GM19372 (cell line): ENCODE data around the gene PPP4R1.
"Not testable (repeated sequence)": the region's sequence is repeated elsewhere in the genome, so short reads cannot be mapped to it uniquely, and the experiment has no call there.

ENCODE experiments used
- ATAC-seq: cut with Tn5 transposase; IDR thresholded peaks from one replicate; pipeline ENCODE4 v1.9.1; 2021; ENCODE audit warnings: mild to moderate bottlenecking, low read depth, moderate library complexity; ENCODE audit not compliant: unreplicated experiment

PPP4R1 gene

DNA sequence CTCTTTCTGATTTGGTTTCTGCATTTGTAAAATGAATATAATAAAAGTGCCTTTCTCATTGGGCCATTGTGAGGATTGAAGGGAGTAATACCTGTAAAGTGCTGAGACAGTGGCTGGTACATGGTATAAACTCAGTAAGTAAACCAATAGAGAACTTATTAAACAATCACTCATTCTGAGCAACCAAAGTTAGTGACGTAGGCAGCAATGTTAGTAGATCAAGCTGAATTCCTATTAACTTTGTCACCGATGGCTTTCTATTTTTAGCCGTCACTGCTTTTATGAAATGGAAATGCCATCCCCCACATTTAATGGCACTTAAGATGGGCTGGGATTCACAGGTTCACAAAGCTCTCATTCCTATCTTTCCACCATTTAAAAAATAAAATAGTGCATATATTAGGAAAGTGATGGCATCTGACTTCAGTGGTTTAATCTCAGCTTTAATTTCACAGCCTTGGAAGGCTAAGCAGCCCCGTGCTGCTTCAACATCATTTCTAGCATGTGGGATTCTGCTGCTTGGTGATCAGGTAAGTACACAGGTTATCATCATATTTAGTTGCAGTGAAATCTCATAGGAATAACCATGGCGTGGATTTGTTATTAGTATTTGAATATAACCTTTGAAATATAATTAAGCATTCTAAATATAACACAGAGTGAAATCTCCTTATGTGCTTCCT, 17.6 kb upstream of the PPP4R1 start:
- no peak for ATAC-seq

DNA sequence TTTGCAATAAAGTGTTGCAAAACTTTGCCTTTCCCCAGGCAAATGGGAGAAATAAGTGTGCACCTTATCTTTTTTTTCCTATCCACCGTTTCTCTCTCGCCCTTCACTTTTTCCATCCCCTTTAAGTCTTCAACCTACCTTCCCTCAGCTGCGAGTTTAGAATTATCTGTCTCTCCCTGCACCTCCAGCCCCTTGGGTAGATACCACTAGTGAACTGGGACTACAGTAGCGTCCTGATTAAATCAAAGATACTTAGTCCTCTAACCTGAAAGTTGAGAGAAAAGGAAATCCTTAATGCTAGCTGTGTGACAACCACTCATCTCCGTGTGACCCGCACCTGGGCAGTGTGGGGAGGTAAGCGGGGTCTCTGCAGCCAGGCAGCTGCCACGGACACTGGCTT, 16.1 kb upstream of the PPP4R1 start:
- no peak for ATAC-seq

DNA sequence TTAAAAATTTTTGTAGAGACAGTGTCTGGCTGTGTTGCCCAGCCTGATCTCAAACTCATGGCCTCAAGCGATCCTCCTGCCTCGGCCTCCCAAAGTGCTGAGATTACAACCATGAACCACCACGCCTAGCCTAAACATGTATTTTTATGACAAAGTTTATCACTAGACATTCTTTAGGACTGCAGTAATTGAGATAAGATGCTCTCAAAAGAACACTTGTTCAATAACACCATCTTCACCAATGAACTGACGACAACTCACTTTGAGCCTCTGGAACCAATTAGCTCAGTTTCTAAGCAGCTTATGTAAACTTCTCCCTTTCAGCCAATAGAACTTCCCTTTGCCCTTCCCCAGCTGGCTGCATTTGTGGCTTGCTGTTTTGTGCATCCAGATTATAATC, 15.3 kb upstream of the PPP4R1 start:
- no peak for ATAC-seq

DNA sequence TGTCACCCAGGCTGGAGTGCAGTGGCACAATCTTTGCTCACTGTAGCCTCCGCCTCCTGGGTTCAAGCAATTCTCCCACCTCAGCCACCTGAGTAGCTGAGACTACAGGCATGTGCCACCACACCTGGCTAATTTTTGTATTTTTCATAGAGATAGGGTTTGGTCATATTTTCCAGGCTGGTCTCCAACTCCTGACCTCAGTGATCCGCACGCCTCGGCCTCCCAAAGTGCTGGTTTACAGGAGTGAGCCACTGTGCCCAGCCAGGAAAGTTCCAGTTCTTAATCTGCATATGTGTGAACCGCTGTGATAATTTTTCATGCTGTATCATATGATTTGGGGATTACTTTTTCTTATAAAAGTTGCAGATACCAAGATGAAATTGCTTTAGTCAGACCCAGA, 14.6 kb upstream of the PPP4R1 start:
- ATAC-seq: no peak

DNA sequence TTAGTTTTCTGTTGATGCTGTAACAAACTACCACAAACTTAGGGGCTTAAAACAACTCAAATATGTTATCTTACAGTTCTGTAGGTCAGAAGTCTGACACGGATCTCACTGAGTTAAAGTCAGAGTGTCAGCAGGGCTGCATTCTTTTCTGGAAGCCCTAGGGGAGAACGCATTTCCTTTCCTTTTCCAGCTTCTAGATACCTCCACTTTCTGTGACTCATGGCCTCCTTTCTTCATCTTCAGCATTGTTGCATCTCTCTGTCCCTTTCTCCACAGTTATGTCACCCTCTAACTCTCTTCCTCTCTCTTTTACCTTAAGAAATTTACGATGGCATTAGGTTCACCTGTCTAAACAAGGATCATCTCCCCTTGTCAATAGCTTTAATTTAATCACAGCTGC, 13.3 kb upstream of the PPP4R1 start:
- no peak for ATAC-seq

DNA sequence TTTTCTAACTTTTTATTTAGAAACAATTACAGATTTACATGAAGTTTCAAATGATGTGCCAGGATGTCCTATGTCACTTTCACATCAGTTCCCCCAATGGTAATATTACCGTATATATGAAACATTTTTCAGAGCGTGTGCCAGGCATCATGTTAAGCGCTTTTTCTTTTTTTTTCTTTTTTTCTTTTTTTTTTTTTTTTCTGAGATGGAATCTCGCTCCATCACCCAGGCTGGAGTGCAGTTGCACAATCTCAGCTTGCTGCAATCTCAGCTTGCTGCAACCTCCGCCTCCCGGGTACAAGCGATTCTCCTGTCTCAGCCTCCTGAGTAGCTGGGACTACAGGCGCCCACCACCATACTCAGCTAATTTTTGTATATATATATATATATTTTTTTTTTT, 5.6 kb upstream of the PPP4R1 start:
- ATAC-seq: no peak

DNA sequence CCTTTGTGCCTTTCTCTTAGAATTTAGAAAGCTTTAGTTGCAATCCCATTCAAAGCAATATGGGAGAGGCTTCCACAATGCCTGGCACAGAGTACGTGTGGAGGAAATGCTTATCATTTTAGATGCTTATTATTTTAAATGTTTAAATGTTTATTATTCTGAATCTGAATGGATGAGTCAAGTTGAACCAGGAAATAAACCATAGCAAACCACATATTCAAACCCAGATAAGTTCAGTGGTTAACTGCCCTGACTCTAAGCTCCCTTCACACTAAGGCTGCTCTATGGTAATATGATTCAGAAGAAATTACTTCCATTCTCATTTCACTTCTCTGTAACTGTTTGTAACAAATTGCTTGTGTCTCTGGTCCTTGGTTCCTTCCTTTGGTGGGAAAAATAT, 5.2 kb upstream of the PPP4R1 start:
- ATAC-seq: no peak

DNA sequence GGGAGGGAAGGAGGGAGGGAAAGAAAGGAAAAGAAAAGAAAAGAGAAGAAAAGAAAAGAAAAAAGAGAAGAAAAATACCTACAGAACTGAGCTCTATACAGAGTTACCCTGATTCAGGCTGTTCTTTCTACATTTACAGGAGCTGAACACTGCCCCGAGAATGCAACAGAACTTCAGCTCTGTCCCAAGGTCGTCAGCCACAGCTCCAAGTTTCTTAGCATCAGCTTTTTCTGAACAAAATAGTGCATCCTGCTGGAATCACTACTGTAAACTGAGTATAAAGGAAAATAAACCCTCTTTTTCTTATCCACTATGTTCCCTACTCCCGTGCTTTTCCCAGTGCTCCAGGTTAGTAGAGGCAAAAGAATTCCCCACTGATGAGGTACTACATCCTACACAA, 4.7 kb upstream of the PPP4R1 start:
- no peak for ATAC-seq

DNA sequence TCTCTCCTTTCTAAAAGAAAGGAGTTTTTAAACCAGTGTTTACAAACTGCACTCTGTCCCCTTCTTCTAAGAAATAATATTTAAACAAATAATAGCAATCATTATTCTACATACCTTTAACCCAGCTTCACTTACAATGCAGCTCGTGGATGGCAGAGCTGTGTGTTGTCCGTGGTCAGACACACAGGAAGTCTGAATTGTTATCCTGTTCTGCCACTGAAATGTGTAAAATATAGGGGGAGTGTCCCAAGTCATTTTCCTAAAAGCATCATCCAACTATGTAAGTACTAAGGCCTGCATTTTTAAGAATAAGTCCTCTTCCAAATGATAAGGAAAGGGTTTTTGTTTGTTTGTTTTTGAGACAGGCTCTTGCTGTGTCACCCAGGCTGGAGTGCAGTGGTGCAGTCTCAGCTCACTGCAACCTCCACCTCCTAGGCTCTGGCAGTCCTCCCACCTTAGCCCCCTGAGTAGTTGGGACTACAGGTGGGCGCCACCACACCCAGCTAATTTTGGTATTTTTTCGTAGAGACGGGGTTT, 2.7 kb upstream of the PPP4R1 start:
- no peak for ATAC-seq

DNA sequence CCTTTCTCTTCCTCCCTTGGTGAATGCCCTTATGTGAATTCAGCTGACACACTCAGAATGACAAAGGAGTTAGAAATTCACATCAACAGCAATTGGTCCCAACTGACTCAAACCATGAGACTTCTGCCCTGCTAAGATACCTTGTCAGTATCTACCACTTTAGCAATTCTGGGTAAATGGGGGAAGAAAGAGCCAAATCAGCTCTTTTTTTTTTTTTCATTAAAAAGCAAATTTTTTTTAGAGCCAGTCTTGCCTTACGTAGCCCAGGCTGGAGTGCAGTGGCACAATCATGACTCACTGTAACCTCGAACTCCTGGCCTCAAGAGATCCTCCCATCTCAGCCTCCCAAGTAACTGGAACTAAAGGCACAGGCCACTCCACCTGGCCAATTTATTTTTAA, 1.7 kb upstream of the PPP4R1 start:
- ATAC-seq: no peak

DNA sequence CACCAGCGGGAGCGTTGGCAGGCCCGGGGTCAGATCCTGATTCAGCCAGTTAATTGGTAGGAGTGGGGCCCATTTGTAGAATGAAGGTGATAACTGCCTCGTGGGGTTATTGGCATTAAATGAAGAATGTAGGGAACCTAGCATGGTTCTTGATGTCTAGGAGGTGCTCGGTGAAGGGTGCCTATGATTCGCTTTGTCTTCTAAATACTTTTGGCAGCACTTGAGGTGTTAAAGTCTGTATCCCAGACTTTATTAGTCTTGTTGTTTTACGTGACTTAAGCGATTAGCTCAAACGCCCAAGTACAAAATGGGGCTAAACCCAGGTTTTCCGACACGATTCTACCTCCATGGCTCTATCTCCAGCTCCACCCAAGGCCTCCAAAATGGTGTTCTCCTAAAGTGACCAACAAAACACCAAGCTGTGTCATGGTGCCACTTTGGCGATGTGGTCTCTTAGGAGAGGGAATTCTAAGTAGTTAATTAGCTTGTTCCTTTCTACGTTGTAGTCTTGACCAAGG, 980 bp upstream of the PPP4R1 start:
- ATAC-seq: no peak

DNA sequence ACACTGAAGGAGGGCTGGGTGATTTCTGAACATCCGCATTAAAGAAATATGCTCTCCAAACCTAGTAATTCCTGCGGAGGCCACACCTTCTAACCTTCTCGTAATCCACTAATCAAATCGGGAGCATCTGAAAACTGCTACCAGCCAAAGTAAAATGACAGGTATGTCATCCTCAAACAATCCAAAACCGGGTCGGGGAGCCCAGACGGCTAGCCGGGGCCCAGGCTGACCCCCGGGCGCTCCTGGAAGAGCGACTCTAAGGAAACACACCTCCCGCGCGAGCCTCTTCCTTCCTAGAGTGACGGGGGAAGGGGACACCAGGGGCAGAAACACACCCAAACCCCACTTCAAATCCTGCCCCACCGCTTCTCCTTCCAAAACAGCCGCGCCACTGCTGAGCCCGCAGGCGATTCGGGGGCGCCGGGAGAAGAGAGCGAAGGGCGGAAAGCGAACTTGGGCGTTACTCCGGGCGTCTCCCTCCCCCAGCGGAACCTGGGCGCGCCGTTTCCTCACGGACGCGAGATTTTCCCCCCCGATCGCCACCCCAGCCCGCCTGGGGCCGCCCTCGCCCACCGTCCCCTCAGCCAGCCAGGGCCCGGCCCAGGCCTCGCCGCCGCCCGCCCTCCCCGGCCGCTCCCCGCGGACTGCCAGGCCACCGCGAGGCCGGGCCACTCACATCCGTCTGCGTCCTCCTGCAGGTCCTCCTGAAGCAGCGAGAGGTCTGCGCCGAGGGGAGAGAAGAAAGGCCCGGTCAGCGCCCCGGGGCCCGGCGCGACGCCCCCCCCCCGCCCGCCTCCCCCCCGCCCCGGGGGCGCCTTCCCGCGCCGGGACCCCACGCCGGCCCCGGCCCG, 584 bp downstream of the PPP4R1 start:
- peak; percentile 42 for ATAC-seq

DNA sequence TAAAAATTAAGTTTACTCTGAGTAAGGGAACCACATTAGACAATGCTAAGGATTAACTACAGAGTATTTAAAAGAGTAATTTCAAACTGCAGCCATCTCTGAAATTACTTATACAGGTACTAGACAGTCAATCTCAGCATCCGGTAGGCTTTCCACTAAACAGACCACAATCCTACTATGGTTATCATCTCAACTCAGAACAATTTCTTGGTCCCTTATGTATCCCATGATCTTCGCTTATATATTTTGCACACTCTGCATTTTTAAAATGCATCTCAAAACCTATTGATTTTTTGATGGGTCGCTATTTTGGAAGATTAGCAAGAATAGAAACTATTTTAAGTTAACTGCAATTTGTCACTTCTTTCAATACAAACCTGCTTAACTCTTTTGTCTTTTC, 1.4 kb downstream of the PPP4R1 start:
- no peak for ATAC-seq

DNA sequence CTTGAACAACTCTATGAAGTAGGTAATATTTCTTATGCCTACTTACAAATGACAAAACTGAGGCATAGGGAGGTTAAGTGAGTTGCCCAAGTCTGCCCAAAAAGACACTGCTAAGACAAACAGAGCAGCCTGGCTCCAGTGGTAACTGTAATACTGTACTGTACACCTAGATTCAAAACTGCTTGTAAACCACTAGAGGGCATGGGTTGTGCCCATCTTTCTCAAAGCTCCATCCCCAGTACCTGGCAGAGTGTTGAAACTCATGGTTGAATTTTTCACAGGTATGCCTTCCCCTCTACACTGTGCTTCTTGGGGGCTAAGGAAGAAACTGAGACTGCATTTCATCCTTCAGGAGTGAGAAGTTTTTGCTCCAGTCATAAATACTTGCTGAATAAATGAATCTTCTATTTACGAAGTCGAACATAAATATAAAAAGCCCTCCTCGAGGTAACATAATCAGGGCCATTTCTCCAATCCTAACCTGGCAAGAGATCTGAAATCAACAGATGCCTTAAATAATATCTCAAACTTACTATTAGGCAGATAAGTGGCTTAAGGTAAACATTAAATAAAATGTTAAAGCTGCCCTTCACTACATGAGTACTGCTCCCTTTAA, 2.0 kb downstream of the PPP4R1 start:
- ATAC-seq: no peak

DNA sequence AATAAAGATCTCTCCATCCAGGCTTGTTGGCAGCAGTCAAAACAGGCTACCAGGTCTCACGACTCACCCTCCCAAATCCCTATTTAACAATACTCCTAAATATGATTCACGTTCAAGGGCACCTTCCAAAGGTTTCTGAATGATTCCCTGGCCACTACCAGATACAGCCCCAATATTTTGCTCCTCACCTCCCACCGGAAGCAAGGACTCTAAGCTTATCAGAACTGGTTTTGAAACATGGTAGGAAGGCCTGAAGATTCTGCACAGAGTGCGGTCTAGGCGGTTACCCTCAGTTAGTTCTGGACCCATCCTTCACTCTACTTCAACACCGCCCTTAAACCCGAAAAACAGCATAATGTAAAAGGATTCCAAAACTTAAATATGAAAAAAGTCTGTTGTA, 5.2 kb downstream of the PPP4R1 start:
- no peak for ATAC-seq

DNA sequence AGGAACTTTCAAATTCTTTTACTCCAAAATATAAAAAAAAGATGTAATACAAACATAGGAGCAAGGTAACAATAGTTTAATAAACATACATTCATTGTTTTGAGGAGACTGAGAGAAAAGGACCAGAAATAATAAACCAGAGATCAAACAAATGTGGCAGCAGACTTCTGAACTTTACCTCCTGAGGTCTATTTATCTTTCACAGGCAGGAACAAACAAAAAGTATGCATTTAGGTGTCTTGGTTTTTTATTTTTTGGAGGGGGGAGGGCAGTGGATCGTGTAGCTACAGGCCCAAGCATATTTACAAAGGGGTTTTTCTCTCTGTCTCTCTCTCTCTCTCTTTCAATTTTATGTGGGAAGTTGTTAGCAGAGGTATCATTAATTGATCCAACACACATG, 5.6 kb downstream of the PPP4R1 start:
- no peak for ATAC-seq

DNA sequence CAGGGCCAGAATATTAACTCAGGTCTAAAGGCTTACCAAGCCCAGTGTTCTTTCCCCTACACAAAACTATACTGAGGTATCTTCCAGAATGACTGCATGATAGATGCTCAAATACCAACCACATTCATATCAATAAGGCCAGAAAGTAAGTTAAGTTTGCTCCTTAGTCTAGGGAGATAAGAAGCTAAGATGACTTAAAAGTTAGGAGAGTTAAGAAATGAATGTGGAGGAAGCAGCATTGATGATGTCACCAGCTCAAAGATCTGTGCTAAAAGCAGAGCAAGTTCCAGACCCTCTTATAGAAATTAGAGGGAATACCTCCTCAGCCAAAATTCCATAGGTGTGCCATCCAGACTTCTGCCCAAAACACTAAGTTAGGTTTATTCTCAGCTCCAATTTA, 6.1 kb downstream of the PPP4R1 start:
- ATAC-seq: no peak

DNA sequence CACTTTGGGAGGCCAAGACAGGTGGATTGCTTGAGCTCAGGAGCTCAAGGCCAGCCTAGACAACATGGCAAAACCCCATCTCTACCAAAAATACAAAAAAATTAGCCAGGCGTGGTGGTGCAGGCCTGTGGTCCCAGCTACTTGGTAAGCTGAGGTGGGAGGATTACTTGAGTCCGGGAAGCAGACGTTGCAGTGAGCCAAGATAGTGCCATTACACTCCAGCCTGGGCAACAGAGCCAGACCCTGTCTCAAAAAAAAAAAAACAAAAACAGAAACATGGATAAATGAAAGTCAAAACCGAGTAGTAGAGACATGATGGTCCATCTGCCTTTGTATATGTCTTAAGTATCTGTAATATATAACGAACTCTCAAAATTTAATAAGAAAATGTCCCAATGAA, 7.2 kb downstream of the PPP4R1 start:
- not testable (repeated sequence) for ATAC-seq

DNA sequence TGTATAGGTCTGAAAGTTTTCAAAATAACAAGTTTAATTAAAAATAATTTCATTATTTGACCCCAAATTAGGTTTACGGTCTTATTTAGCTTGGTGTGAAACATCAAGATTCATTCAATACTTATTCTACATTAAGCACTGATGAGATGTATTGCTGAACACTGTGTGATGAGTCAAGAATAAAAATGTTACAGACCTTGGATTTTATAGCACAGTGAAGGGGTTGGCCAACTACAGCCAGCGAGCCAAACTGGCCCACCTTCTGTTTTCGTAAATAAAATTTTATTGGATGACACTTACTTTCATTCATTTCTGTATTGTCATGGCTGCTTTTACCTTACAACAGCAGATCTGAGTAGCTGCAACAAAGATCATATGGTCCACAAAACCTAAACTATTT, 8.3 kb downstream of the PPP4R1 start:
- ATAC-seq: no peak

DNA sequence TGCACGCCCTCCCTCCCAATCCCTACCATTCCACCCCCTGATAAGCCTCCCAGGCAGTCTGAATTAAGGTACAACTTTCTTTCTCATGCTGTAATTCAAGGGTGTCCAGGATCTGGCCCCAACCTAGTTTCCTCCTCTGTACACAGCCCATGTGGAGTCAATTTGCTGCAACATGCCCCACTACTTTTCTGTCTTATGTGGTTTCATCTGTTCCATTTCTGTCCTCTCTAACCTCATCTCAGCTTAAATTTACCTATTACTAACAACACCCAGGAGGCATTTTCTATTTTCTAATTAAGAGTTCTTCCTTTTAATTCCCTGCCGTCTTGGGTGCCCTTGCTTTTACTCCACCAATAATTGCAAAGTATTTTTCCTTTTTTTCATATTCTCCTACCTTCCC, 10.0 kb downstream of the PPP4R1 start:
- no peak for ATAC-seq

DNA sequence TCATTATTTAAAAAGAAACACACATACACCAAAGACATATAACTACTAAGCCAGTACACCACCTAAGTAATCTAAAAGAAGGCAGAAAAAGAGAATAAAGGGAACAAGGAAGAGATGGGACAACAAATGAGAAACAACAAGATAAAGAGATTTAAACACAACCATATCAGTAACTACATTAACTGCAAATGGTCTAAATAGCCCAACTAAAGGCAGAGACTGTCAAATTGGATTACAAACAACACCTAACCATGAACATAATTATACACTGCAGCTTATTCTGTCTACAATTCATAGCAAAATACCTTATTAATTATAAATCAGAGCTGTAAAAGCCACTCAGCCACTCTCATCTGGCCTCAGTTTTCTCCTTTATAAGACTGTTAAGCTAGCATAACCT, 15.0 kb downstream of the PPP4R1 start:
- ATAC-seq: no peak
